ENCODE measurements around the gene PTPRK. TPM values are rescaled to one million over a fixed set of nuclear protein-coding genes. Genes with fewer than 3 reads are reported as not detected.

The PTPRK gene
- total and polyA plus RNA-seq, 2 of the 8 experiments (the other 6 are each of a cell fraction or from before 2014, with no cell fraction given) = 11.4 to 47.3 TPM

DNA sequence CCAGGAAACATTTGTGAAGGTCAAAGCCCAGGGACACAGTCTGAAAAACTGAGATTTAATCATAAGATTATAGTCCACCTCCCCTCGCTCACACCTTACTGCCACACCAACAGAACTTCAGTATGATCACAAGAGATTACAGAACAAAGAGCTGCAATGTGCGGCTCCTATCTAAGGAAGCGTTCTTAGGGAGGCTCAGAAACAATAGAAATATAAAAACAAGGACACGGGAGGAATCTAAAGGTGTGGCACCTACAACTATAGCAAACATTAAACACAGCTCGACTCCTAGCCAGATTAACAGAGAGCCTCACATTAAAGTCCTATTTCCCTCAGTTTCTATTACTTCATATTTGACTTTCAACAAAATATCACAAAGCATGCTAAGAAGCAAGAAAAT, 579.2 kb downstream of the PTPRK start:
- Histone ChIP-seq H4K8ac (ENCODE audit: extremely low read depth, insufficient read depth, low read length) (no peak overlapping the region), H3K9me3 (ENCODE audit: insufficient read depth in 2 of 2, low read depth in 1 of 2, low read length in 1 of 2) (no peaks in the 10 kb centered on the region), H3K18ac (ENCODE audit: extremely low read depth, low read length) (no peak overlapping the region), H2AFZ (ENCODE audit: low read length) (no peak overlapping the region), H4K20me1 (replicated peaks in 1 of 2; ENCODE audit: control insufficient read depth in 1 of 2, insufficient read depth in 2 of 2, low read length in 2 of 2) (no peaks in the 10 kb centered on the region), H3K4me3 (ENCODE audit: extremely low read depth in 1 of 4, insufficient read depth in 2 of 4, low read depth in 3 of 4, low read length in 4 of 4) (no peak overlapping the region), H3K4ac (replicated peaks; ENCODE audit: insufficient read length, low read depth, low read length) (no peak overlapping the region), H3K79me1 (ENCODE audit: low read depth, low read length) (no peaks in the 10 kb centered on the region), H2BK20ac (ENCODE audit: low read length) (no peak overlapping the region), H3K56ac (replicated peaks; ENCODE audit: insufficient read length, low read depth, low read length) (no peak overlapping the region), H3K23me2 (ENCODE audit: low read depth, low read length) (no peaks in the 10 kb centered on the region), H3K36me3 (ENCODE audit: control insufficient read depth in 2 of 4, insufficient read depth in 4 of 4, low read length in 3 of 4) (no peaks in the 10 kb centered on the region), H2BK120ac (replicated peaks; ENCODE audit: low read depth, low read length) (no peak overlapping the region), H3K4me2 (ENCODE audit: insufficient read depth in 1 of 2, low read depth in 2 of 2, low read length in 2 of 2) (no peak overlapping the region), H2BK15ac (ENCODE audit: low read length) (no peak overlapping the region), H3K9ac (replicated peaks in 1 of 4; ENCODE audit: extremely low read depth in 1 of 4, low read depth in 3 of 4, low read length in 3 of 4) (no peak overlapping the region), H3K4me1 (replicated peaks in 1 of 4; ENCODE audit: control insufficient read depth in 3 of 4, insufficient read depth in 4 of 4, low read length in 3 of 4) (no peaks in the 10 kb centered on the region), H2BK5ac (ENCODE audit: low read depth, low read length) (no peak overlapping the region), H3K79me2 (ENCODE audit: control insufficient read depth in 1 of 2, insufficient read depth in 2 of 2, low read length in 2 of 2) (no peaks in the 10 kb centered on the region), H3K27me3 (replicated peaks in 1 of 4; ENCODE audit: control insufficient read depth in 3 of 4, extremely low read depth in 1 of 4, insufficient read depth in 3 of 4, low read length in 3 of 4) (peaks cover 0 to 1% (median 0%) of the 10 kb centered on the region in 4 experiments; a peak in 2 of 7 replicates), H3K14ac (ENCODE audit: insufficient read length) (no peak overlapping the region), H4K5ac (ENCODE audit: insufficient read length, low read depth, low read length) (no peak overlapping the region), H2AK5ac (ENCODE audit: low read depth, low read length) (no peak overlapping the region), H3K23ac (ENCODE audit: insufficient read length) (no peak overlapping the region), H4K91ac (replicated peaks; ENCODE audit: insufficient read length, low read length) (no peak overlapping the region), H2BK12ac (ENCODE audit: low read depth, low read length) (no peak overlapping the region), H3K27ac (ENCODE audit: low read depth, low read length) (no peak overlapping the region)
- no peak for TF ChIP-seq TAF1 (IDR thresholded peaks at IDR 0.05; ENCODE audit: low read depth, low read length)
- TF ChIP-seq HDAC2 (IDR thresholded peaks at IDR 0.05; ENCODE audit: borderline replicate concordance in 1 of 2, low read depth in 2 of 2, low read length in 2 of 2) = no peak
- TF ChIP-seq TBP (IDR thresholded peaks at IDR 0.05; ENCODE audit: low read depth, low read length) = no peak
- TF ChIP-seq GTF2F1 (IDR thresholded peaks at IDR 0.05; ENCODE audit: borderline replicate concordance, low read depth, low read length) = no peak
- TF ChIP-seq MAFK (IDR thresholded peaks at IDR 0.05; ENCODE audit: low read depth, low read length) = no peak
- ChIA-PET CTCF (ENCODE audit: partially characterized antibody) (no interaction called here), POLR2A (ENCODE audit: partially characterized antibody) (no interaction called here)
- DNase-seq (ENCODE audit: low read depth in 1 of 2, low spot score in 2 of 2) (no peak), FAIRE-seq (no peak)
- WGBS, 2 experiments (ENCODE audit: extremely low coverage in 1 of 2, insufficient coverage in 1 of 2, insufficient read length in 1 of 2, insufficient replicate concordance in 2 of 2, low coverage in 1 of 2, low lambda C conversion rate in 2 of 2, missing lambda C conversion rate in 1 of 2) = 97% methylated on average over 5 of the region's 5 CpGs; no CpG with 5 or more reads in 1 of the 2 experiments
